HG03469 (cell line): Measurements from ENCODE around the gene TMEM174.

ENCODE experiments used
- ATAC-seq: cut with Tn5 transposase; IDR thresholded peaks from one replicate; pipeline ENCODE4 v1.9.1; 2021; ENCODE audit warnings: mild to moderate bottlenecking, moderate library complexity, moderate number of reproducible peaks; ENCODE audit not compliant: unreplicated experiment

Gene TMEM174

GRCh38 chr5:73221161-73221560, 48.2 kb downstream of the TMEM174 start:
- no peak for ATAC-seq

- no peak for ATAC-seq
Observed at GRCh38 chr5:73221726-73222125, 48.7 kb downstream of the TMEM174 start.

- no peak for ATAC-seq
Observed at GRCh38 chr5:73222173-73222572, 49.2 kb downstream of the TMEM174 start.
